Measurements from ENCODE around the gene HEMK1. TPM values are rescaled to one million over a fixed set of nuclear protein-coding genes. Genes with fewer than 3 reads are reported as not detected.

Gene HEMK1
- total and polyA plus RNA-seq, 4 donors = 3.7 to 9.5 (median 8.9) TPM

DNA sequence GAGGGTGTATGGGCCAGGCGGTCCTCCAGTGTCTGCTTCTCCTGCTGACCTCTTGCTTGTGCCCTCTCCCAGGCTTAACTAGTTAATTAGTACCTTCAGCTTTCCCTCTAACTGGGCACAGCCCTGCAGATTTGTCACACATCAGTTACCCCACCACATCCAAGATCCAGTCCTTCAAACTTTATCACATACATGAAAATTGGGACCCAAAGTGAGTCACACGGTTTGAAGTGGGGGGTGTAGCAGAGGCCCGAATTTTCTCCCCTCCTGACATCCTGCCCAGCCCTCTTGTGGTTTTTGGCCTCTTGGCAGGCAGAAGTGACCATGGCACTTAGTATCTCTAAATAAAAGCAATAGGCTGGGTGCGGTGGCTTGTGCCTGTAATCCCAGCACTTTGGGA, 51.5 kb downstream of the HEMK1 start (continued):
- TF ChIP-seq JUND (IDR thresholded peaks at IDR 0.05) = no peak
- no peak for TF ChIP-seq NR2F2 (IDR thresholded peaks at IDR 0.05)
- no peak for TF ChIP-seq RAD21 (IDR thresholded peaks at IDR 0.05)

GRCh38 chr3:50622881-50623280, 53.6 kb downstream of the HEMK1 start:
- 93% methylated on average over 3 of the region's 3 CpGs for whole genome bisulfite sequencing

DNA sequence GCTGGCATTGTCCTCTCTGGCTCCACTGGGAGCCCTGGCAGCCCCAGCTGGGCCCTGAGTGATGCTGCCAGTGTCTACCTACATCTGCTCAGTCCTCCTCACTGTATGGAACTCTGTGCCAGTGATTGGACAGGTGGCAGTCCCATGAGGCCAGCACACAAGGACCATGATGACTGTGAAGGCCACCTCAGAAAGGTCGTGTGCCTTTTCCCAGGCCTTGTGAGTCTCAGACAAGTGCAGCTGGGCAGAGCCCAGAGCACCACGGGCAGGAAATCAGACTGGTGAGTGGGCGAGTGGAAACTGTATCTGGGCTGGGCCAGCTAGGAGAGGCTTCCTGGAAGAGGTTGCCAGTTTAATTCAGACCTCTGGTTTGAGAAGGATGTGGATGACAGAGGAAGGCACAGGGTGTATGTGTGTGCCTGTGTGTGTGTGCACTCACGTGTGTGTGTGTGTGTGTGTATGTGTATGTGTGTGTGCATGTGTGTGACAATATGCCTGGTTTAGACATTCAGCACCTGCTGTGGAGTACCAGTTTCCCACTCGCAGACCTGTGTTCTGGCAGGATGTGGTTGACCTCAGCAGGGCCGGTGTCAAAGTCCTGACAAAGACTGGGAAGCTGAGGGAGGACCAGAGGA, 54.6 kb downstream of the HEMK1 start:
- 66% methylated on average over 6 of the region's 6 CpGs for WGBS
- Histone ChIP-seq H3K27me3 (ENCODE audit: control insufficient read depth in 4 of 4, insufficient read depth in 4 of 4, low read length in 3 of 4) (no peaks in the 10 kb centered on the region), H3K27ac (ENCODE audit: low read depth in 1 of 2, low read length in 2 of 2) (no peak overlapping the region), H3K36me3 (ENCODE audit: control insufficient read depth in 4 of 4, insufficient read depth in 3 of 4, low read depth in 1 of 4, low read length in 3 of 4) (peaks cover 0 to 3% (median 2%) of the 10 kb centered on the region in 4 donors), H3K4me1 (ENCODE audit: control insufficient read depth in 4 of 4, insufficient read depth in 4 of 4, low read length in 3 of 4) (peaks cover 0 to 17% (median 6%) of the 10 kb centered on the region in 4 donors), H3K9ac (ENCODE audit: low read depth in 1 of 2, low read length in 2 of 2) (no peak overlapping the region), H3K9me3 (ENCODE audit: control insufficient read depth in 4 of 4, low read length in 3 of 4) (no peaks in the 10 kb centered on the region), H3K4me3 (ENCODE audit: low read depth in 1 of 3, low read length in 3 of 3) (no peak overlapping the region)
- TF ChIP-seq TAF1 (conservative IDR thresholded peaks at IDR 0.05) = no peak
- TF ChIP-seq REST (IDR thresholded peaks at IDR 0.05) = no peak
- no peak for TF ChIP-seq JUND (IDR thresholded peaks at IDR 0.05)
- TF ChIP-seq, protein P1, sequence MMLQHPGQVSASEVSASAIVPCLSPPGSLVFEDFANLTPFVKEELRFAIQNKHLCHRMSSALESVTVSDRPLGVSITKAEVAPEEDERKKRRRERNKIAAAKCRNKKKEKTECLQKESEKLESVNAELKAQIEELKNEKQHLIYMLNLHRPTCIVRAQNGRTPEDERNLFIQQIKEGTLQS (IDR thresholded peaks at IDR 0.05) = no peak
- TF ChIP-seq GABPA (IDR thresholded peaks at IDR 0.05 in 1 of 2, conservative IDR thresholded peaks at IDR 0.05 in 1 of 2) = no peak
- TF ChIP-seq FOXA1 (IDR thresholded peaks at IDR 0.05) = no peak
- no peak for TF ChIP-seq FOXA2 (IDR thresholded peaks at IDR 0.05)
- TF ChIP-seq EGR1 (IDR thresholded peaks at IDR 0.05; ENCODE audit: low read depth in 2 of 2) = no peak
- TF ChIP-seq RAD21 (IDR thresholded peaks at IDR 0.05) = no peak
- no peak for TF ChIP-seq HNF4G (IDR thresholded peaks at IDR 0.05)
- DNase-seq (ENCODE audit: low spot score) = no peak

More at GRCh38 chr3:50622881-50623280, 53.6 kb downstream of the HEMK1 start:
- no peak overlapping the region for H3K27ac ChIP-seq (ENCODE audit: low read depth in 1 of 2, low read length in 2 of 2)
- H3K27me3 ChIP-seq (ENCODE audit: control insufficient read depth in 4 of 4, insufficient read depth in 4 of 4, low read length in 3 of 4) = no peaks in the 10 kb centered on the region
- peaks cover 0 to 21% (median 9%) of the 10 kb centered on the region in 4 donors for H3K4me1 ChIP-seq (ENCODE audit: control insufficient read depth in 4 of 4, insufficient read depth in 4 of 4, low read length in 3 of 4)
- no peak overlapping the region for H3K9ac ChIP-seq (ENCODE audit: low read depth in 1 of 2, low read length in 2 of 2)
- DNase-seq (ENCODE audit: low spot score) = no peak
- H3K4me3 ChIP-seq (ENCODE audit: low read depth in 1 of 3, low read length in 3 of 3) = no peak overlapping the region
- peaks cover 0 to 3% (median 2%) of the 10 kb centered on the region in 4 donors for H3K36me3 ChIP-seq (ENCODE audit: control insufficient read depth in 4 of 4, insufficient read depth in 3 of 4, low read depth in 1 of 4, low read length in 3 of 4)
- no peaks in the 10 kb centered on the region for H3K9me3 ChIP-seq (ENCODE audit: control insufficient read depth in 4 of 4, low read length in 3 of 4)
- no peak for TF ChIP-seq FOXA2 (IDR thresholded peaks at IDR 0.05)
- no peak for TF ChIP-seq EGR1 (IDR thresholded peaks at IDR 0.05; ENCODE audit: low read depth in 2 of 2)
- no peak for TF ChIP-seq NR2F2 (IDR thresholded peaks at IDR 0.05)

- H3K27me3 ChIP-seq (ENCODE audit: control insufficient read depth in 4 of 4, insufficient read depth in 4 of 4, low read length in 3 of 4) = no peaks in the 10 kb centered on the region
- H3K27ac ChIP-seq (ENCODE audit: low read depth in 1 of 2, low read length in 2 of 2) = no peak overlapping the region
- 94% methylated on average over 2 of the region's 2 CpGs for WGBS
- TF ChIP-seq, protein P2, sequence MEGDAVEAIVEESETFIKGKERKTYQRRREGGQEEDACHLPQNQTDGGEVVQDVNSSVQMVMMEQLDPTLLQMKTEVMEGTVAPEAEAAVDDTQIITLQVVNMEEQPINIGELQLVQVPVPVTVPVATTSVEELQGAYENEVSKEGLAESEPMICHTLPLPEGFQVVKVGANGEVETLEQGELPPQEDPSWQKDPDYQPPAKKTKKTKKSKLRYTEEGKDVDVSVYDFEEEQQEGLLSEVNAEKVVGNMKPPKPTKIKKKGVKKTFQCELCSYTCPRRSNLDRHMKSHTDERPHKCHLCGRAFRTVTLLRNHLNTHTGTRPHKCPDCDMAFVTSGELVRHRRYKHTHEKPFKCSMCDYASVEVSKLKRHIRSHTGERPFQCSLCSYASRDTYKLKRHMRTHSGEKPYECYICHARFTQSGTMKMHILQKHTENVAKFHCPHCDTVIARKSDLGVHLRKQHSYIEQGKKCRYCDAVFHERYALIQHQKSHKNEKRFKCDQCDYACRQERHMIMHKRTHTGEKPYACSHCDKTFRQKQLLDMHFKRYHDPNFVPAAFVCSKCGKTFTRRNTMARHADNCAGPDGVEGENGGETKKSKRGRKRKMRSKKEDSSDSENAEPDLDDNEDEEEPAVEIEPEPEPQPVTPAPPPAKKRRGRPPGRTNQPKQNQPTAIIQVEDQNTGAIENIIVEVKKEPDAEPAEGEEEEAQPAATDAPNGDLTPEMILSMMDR (IDR thresholded peaks at IDR 0.05; ENCODE audit: low read depth, low read length, missing input control) = no peak
- no peak for TF ChIP-seq HNF4G (IDR thresholded peaks at IDR 0.05)
- no peak for TF ChIP-seq EGR1 (IDR thresholded peaks at IDR 0.05; ENCODE audit: low read depth in 2 of 2)
- no peak for TF ChIP-seq REST (IDR thresholded peaks at IDR 0.05)
- H3K4me1 ChIP-seq (ENCODE audit: control insufficient read depth in 4 of 4, insufficient read depth in 4 of 4, low read length in 3 of 4) = peaks cover 0 to 13% (median 3%) of the 10 kb centered on the region in 4 donors
- no peak for DNase-seq (ENCODE audit: low spot score)
- no peak overlapping the region for H3K9ac ChIP-seq (ENCODE audit: low read depth in 1 of 2, low read length in 2 of 2)
- no peak overlapping the region for H3K4me3 ChIP-seq (ENCODE audit: low read depth in 1 of 3, low read length in 3 of 3)
- no peaks in the 10 kb centered on the region for H3K9me3 ChIP-seq (ENCODE audit: control insufficient read depth in 4 of 4, low read length in 3 of 4)
- peaks cover 0 to 3% (median 2%) of the 10 kb centered on the region in 4 donors for H3K36me3 ChIP-seq (ENCODE audit: control insufficient read depth in 4 of 4, insufficient read depth in 3 of 4, low read depth in 1 of 4, low read length in 3 of 4)
These were observed 55.3 kb downstream of the HEMK1 start for GRCh38 chr3:50624634-50625033.

Data from liver (tissue), 9 donors.